ENCODE measurements around the gene NOX5.

DNA sequence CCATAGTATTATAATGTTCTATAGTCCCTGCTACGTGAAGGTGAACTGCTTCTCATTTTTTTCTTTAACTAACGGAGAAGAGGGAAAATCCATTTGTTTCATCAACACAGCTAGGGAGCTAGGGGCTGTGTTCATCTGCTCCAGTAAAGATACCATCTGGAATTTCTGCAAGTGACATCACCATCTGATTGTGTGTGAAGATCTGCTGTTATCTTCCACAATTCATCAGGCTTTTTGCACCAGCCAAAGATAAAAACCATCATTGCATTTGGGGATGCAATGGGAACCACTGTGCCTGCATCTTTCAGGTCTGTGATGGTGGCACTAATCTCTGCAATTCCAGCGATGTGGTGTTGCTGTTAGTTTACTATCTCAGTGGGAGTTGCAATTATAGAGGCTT lies 35.5 kb upstream of the NOX5 start:
- TF ChIP-seq NR3C1 (IDR thresholded peaks at IDR 0.05) (no peak), EP300 (IDR thresholded peaks at IDR 0.05) (no peak), CBX8 (IDR thresholded peaks at IDR 0.05) (no peak)
- TF ChIP-seq, protein P1, sequence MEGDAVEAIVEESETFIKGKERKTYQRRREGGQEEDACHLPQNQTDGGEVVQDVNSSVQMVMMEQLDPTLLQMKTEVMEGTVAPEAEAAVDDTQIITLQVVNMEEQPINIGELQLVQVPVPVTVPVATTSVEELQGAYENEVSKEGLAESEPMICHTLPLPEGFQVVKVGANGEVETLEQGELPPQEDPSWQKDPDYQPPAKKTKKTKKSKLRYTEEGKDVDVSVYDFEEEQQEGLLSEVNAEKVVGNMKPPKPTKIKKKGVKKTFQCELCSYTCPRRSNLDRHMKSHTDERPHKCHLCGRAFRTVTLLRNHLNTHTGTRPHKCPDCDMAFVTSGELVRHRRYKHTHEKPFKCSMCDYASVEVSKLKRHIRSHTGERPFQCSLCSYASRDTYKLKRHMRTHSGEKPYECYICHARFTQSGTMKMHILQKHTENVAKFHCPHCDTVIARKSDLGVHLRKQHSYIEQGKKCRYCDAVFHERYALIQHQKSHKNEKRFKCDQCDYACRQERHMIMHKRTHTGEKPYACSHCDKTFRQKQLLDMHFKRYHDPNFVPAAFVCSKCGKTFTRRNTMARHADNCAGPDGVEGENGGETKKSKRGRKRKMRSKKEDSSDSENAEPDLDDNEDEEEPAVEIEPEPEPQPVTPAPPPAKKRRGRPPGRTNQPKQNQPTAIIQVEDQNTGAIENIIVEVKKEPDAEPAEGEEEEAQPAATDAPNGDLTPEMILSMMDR (IDR thresholded peaks at IDR 0.05) = no peak
- TF ChIP-seq, protein P2, sequence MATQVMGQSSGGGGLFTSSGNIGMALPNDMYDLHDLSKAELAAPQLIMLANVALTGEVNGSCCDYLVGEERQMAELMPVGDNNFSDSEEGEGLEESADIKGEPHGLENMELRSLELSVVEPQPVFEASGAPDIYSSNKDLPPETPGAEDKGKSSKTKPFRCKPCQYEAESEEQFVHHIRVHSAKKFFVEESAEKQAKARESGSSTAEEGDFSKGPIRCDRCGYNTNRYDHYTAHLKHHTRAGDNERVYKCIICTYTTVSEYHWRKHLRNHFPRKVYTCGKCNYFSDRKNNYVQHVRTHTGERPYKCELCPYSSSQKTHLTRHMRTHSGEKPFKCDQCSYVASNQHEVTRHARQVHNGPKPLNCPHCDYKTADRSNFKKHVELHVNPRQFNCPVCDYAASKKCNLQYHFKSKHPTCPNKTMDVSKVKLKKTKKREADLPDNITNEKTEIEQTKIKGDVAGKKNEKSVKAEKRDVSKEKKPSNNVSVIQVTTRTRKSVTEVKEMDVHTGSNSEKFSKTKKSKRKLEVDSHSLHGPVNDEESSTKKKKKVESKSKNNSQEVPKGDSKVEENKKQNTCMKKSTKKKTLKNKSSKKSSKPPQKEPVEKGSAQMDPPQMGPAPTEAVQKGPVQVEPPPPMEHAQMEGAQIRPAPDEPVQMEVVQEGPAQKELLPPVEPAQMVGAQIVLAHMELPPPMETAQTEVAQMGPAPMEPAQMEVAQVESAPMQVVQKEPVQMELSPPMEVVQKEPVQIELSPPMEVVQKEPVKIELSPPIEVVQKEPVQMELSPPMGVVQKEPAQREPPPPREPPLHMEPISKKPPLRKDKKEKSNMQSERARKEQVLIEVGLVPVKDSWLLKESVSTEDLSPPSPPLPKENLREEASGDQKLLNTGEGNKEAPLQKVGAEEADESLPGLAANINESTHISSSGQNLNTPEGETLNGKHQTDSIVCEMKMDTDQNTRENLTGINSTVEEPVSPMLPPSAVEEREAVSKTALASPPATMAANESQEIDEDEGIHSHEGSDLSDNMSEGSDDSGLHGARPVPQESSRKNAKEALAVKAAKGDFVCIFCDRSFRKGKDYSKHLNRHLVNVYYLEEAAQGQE (IDR thresholded peaks at IDR 0.05) = no peak

Measured in A549 (cell line).